Iris pigment epithelial cell (primary cell): ENCODE measurements around the gene TPH1.

Experiments
- DNase-seq: peaks from one replicate; pipeline ENCODE4 v3.0.0-alpha.2; 2011; ENCODE audit warnings: low read depth

The TPH1 gene

DNA sequence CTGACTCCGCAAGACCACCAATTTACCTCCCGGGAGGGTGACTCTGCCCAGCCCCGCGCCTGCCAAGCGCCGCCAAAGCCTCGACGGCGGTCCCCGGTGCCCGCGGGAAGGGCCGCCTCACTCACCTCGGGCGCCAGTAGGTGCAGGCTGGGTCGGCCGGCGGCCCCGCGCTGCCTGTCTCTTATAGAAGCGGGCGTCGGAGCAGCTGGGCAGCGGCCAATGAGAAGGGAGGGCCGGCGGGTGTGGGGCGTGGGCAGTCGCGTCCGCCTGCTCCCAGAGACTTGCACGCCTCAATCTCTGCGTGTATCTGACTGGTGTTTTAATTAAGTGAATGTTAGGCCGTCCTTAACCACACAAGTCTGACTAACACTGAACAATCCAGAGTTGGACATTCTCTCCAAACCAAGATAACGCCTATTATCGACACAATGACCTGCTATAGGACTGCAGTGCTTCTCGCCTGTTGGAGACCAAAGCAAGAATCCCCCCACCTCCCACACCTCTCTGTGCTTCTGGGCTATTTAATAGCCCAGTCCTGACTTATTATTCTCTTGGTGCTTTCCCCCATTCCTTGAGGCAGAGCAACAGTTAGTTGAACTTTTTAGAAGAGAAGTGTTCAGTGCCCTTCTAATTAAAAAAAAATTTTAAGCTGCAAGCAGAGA lies at the start of gene TPH1:
Gene TPH1, minus strand, starts transcription at position 154 of the 662 bp plus-strand sequence. CDS start 5,507 bp downstream, outside the sequence.
- peak; percentile 60 for DNase-seq

DNA sequence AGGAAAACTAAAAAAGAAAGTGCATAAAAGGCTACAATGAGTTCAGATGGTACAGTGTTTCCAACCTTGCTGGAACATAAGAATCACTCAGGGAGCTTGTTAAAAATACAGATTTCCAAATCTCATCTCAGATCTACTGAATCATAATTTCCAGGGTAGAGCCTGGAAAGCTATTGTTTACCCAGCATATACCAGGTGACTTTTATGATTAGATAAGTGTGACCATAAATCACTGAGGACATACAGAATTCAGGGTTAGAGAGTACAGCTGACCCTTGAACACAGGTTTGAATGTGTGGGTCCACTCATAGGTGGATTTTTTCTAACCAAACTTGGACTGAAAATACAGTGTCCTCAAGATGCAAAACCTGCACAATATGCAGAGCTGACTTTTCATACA lies 47.9 kb upstream of the TPH1 start:
- DNase-seq, result no peak

DNA sequence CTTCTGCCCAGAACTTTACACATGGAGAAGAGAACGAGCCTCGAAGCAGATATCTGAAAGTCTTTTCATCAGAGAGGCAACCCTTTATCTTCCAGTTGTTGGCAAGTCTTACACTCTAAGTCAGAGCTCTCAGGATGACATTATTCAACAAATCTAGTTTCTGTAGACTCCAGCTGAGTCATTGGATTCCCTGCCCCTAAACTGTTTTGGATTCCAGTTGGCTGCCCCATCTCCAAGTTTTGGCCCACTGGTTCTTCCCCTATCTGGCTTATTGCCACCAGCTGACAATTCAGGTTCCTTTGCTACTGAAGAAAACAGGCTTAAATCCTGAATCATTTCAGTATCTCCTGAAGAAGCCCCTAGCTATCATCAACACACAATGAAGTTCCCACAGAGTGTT lies 45.7 kb upstream of the TPH1 start:
- no peak for DNase-seq

DNA sequence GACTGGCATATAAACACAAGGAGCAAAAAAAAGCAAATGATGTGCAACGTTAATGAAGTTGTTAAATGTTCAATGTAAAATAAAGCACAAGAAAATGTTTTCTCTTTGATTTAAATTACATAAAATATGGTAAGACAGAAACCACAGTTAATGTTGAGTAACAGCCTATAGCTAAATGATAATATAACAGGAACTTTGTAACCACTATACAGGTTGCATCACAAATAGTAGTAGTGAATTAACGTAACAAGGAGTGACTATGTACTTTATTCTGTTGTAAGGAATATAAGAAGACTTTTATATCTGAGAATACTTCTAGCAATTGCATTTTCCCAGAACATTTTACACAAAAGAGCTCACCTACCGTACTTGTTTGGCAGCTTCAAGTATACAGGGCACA lies 42.9 kb upstream of the TPH1 start:
- no peak for DNase-seq

DNA sequence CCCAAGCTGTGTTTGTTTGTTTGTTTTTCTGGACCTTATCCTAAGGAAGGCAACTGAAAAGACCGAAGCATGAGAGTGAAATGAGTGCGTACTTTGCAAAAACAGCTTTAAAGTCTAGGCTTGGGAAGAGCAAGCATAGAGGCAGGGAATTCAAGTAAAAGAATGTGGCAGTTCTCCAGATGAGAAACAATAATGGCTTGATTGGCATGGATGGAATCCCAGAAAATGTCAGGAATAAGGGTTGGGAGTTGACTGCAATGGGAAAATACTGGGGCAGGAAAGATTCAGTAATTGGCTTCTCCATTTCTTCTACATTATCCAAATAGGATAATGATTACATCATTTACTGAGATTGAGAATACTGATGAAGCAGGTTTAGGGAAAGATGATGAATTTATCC lies 42.3 kb upstream of the TPH1 start:
- no peak for DNase-seq

DNA sequence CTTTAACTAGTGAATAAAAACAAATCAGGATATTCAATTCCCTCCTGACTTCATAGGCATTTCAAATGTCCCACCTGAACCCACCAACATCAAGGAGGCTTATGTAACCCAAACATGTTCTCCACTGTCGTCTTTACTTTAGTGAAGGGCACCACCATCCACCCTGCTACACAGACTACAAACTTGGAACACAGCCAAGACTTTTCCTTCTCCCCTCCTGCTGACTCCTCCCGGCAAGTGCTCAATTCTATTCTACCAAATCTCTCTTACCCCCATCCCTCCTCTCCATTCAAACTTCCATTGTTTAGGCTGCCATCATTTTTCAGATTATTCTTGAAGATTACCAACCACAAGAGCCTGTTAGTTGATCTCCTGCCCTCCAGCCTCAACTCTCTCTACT lies 35.5 kb upstream of the TPH1 start:
- DNase-seq, result no peak

DNA sequence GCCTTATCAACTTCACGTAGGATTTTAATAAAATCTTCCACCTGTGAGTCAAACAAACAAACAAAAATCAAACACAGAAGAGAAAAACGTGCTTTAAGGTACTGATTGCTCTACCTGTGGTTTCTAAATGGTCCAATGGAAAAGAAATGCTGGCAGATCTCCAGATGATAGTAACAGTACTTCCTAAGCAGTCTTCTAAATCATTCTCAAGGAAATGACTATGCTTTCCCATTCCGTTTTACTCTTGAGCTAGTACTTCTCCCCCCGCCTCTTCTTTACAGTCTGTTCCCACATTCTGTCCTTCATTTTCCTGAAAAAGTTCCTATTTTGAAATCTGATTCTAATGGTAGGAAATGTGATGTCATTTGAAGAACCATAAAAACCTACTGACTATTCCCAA lies 34.4 kb upstream of the TPH1 start:
- DNase-seq, result no peak

DNA sequence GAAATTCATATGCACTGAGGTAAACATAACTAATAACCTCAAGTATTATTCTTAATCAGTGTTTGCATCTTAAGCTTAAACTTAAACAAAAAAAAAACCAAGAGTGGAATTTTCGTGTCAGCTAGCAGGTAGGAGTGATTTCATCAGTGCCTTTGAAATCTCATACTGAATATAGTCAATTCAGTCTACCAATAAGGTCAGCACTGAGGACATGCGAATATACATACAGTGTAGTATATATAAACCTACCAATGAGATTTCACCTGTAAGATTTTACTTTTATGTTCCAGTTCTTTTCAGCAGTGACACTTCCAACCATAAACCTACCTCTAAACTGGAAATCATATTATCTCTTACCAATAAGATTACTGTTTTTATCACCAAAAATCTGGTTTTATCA lies 32.8 kb upstream of the TPH1 start:
- DNase-seq, result no peak

DNA sequence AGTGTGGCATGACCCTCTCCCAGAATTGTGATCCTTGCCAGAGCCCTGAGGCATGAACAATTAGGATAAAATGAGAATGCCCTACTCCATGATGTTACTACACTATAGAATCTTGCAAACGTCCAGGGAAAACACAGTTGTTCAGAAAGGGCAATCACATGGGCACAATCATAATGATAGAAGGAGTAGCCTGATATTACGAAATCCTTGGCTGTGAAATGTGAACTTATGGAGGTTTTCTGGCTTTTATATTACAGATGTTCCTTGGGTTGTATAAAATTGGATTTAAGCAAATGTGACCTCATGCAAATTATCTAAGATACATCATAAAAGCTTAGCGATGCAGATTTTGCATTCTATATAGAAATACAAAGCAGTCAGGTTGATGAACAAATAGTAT lies 29.4 kb upstream of the TPH1 start:
- DNase-seq, result no peak

DNA sequence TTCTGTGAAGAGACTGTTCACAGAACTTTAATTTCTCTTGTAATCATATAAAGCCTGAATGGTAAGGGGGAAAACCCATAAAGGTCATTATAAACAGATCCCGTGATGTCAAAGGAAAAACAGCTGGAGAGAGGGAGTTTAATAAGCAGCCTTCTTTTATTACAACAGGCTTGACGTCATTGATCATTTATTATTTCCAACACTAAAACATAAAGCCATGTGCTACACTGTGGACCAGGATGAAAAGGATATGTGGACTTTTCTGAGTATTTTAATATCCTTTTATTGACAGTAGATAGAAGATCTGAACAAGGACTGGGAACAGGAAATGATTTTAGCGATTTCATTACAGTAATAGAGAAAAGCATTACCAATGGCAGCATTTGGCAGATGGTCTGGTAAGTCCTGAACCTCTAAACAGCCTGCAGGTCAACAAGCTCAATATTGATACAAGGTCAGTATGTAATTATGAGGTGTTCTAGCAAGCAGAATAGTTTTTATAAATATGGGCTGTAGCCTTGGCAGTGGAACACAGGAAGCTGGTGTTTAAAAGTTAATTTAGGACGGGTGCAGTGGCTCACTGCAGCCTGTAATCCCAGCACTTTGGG lies 25.1 kb upstream of the TPH1 start:
- DNase-seq, result no peak

DNA sequence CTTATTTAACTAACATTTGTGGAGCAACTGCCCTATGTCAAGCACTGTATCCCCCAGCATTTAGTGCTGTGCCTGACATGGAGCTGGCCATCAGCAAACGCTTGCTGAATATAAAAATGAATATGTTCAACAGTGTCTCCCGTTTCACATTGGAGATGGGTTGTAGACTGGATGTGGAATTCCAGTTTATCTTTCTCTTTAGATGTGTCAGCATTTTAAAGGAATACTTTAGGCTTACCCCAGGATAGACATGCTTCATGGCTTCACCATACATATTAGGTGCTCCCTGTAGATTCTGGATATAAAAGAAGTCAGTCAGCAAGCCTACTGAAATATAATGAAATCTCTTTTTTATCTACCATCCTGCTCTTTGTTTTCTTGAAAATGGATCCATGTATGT lies 21.3 kb upstream of the TPH1 start:
- DNase-seq, result no peak

DNA sequence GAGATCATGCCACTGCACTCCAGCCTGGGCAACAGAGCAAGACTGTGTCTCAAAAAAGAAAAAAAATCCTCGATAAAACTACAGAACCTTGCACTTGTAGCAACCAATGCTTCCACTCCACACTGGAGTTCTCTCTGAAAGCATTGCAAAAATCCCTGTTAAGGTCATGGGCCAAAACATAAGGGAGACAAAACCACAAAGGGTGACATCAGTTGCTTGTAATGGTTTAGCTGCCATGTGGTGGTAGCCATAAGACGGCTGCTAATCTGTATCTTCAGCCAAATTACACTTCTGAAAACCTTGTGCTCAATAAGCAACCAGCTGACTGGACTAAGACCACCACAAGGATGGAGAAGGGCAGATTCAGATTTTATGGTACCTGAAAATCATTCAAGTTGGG lies 20.6 kb upstream of the TPH1 start:
- peak; percentile 16 for DNase-seq

DNA sequence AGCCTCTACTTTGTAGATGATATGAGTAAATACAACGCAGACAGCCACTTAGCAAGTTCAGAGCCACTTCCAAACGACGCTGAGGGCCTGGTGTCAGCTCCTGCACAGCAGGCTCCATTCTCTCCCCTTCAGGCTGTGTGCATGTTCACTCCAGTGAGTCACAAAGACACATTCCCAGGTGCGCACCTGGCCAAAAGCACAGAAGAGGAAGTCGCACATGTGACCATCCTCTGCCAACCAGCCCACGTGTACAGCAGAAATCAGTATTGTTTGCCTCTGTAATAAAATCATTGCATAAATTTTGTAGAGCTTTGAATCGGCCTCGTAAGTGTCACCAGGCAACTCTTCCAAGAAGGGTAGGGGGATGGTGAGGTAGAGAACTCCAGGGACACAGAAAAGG lies 19.5 kb upstream of the TPH1 start:
- no peak for DNase-seq

DNA sequence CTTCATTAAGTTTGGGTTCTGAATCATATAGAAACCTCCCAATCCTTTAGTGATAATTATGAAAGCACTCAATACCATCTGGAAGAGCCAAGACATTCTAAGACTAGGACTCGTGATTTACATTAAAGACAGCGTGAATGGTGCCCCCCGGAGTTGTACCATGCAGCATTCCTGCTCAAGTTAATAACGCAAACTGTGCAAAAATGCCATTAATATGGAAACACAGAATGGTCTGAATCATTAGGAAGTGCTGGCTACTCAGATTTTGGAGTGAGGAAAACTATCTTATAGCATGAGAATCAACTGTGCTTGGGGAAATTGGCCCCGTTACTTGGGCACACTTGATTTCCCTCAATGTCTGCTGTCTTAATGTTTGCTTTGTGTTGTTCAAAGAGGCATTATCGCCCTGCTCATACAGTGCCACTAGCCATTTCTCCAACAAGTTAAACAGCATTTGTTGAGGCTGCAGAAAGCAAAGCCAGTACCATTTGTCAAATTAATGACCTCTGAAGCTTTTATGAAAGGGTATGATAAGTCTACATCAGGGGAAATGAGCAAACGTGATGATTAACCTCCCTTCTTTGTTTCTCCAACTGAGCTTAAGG lies 18.5 kb upstream of the TPH1 start:
- DNase-seq, result no peak

DNA sequence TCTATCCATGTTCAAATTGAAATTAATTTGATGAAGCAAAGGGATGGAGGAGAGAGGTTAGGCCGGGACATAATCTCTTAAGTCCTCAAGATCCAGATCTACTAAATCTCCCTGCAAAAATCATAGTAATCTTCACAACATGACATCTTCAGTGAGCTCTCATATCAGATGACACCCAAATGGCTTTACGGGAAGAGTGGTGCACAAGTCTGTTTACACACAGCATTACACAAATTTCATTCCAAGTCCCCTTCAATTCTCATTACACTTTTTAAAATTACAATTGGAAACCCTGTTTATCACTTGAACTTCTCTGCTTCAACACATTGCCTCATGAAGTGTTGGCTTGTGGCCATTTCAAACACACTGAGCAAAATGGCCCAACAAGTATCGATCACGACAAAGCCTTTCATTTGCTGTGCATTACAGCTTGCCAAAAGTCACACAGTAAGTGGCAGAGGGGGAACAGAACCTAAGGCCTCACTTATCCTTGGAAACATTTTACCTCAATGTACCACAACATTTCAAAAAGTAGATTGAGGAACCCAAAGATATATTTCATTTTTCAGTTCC lies 17.9 kb upstream of the TPH1 start:
- DNase-seq, result no peak

DNA sequence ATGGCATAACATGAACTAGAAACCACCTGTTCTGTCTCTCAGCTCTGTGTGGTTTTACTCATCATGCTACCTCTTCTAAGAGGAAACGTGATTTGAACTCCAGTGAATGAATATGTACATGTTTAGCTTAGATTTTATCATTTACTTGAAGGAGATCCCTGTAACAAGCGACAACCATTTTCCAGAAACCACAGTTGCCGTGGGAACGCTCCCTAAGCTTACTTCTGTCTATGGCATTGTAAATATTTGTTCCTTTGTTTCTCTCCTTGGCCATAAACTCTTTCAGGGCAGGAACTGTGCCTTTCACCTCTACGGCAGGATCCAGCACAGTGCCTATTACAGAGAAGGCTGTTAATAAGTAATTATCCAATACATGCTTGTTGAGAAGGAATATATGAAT lies 17.1 kb upstream of the TPH1 start:
- DNase-seq, result no peak

DNA sequence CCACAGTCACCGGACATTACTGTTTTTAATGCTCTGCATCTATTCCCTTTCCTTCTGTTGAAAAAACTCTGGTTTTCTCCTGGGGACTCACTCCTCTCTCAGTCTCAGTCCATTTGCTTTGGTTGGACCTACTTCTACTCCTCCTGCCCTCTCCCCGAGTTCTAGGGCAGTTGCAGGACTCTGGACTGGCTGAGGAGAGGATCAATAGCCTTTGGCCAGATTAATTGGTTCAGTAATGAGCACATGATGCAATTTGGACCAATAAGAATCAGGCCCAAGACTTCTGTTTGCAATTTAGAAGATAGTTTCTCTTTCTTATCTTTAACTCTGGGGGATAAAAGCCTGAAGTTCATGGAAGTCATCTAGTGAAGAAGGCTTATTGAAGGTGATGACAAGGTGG lies 15.3 kb upstream of the TPH1 start:
- no peak for DNase-seq

DNA sequence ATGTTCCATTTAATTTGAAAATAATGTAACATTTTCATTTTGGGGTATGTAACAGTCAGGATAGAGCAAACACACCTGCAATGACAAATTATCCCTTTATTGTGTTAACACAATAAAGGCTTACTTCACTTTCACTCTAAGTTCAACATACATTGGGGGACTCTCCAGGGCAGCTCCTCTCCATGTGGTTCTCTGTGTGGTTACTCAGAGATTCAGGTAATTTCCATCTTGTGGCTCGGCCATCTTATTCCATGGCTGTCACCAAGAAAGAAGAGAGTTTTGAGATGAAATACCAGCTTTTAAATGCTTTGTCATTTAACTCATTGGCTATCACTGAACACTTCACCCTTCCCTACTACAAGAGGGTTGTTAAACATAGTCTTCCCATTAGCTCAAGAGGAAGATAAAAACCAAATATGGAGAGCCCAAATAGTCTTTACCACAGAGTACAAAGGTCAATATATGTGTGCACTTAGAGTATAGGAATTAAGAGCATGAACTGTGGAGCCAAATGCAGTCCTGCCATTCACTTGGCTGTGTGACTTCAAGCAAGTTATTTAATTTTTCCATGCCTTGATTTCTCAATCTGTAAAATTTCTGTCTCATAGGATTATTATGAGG lies 10.6 kb upstream of the TPH1 start:
- DNase-seq, result no peak

DNA sequence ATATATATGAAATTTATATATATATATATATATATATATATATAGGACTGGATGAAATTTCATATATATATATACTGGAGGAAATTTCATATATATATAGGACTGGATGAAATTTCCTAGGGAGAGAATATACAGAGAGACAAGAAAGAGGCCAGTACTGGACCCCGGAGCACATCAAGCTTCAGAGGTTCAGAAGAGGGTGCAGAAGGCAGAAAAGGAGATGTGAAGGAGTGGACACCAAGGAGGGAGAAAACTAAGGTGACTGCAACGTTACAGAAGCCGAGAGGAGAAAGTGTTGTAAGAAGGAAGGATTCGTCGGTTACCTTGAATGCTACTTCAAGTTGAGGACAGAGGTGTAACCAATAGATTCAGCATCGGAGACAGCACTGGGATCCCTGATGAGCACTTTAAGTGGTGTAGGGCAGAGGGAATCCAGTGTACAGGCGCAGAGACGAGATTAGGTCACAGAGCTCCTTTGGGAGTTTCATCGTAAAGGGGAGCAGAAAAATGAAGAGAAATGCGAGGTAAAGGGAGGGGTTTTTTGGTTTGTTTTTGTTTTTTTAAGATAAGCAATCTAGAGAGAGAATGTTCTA lies 8.5 kb upstream of the TPH1 start:
- DNase-seq, result no peak

DNA sequence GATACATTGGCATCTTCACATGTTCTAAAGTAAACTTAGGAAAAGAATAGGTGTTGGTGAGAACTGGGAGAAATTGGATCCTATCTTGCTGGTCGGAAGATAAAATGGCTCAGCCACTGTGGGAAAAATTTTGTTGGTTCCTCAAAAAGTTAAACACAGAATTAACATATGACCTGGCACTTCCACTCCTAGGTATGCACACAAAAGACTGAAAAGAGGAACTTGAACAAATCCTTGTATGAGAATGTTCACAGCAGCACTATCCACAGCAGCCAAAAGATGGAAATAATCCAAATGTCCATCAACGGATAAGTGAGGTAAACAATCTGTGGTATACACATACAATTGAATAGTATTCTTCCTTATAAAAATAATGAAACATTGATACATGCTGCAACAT lies 4.8 kb upstream of the TPH1 start:
- DNase-seq, result no peak

DNA sequence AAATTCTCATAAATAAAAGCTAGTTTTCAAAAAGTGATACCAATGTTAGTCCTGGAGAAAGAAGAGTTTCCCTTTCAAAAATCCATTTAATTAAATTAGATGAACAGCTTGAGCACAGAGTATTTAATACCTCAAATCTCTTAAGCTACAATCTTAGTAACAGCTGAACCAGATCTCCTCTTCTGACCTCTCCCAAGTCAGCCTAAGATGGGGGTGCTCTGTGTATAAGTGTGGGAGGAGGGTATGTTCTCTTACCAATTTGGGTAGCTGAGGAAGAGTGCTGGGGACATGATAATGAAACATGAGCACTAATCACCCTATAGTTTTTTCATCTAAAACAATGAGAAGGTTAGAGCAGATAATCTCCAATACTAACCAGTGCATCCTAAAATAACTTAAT lies 9.6 kb downstream of the TPH1 start:
- DNase-seq, result no peak

DNA sequence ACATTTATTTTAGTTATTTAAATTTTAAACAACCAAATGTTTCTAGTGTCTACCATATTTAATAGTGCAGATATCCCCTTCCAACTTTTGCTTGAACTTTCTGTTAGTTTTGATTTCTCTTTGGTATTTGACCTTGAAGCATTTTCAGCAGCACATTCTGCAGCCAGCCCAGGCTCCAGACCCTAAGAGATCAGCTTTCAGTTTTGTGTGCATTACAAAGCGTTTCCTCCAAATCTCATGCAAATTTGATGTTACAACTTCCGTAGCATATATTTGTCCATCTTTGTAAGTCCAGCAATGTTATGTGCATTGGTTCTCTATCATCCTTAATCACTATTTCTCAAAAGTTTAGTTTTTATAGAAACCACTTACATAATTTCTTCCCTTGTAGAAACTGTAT lies 18.6 kb downstream of the TPH1 start:
- DNase-seq, result peak; percentile 37

DNA sequence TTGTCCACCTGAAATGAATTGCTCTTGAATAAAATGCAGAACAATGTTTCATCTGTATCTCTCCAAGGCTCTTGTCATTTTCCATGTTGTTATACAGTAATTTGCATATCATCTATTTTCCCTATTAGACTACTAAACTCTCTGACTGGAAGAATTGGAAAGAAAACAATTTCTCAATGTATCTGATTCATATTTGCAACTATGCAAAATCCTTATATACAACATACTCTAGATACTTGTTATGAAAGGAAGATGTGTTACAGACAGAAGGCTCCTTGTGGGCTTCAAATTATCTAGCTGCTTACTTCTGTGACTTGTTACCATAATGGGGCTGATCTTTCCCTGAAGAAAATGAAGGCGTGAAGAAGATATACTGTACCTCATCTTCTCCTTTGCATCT lies 23.6 kb downstream of the TPH1 start:
- no peak for DNase-seq
